Endodermal cell (in vitro differentiated cells): ENCODE measurements around the gene ID1. TPM values are rescaled to one million over a fixed set of nuclear protein-coding genes. Genes with fewer than 3 reads are reported as not detected.

Experiments used
- DNase-seq: peaks from one replicate; pipeline ENCODE4 v3.0.0-alpha.2; 2017
- H3K27ac ChIP-seq: 2 replicates; pipeline ENCODE4 v1.5.1; 2013; ENCODE audit warnings: mild to moderate bottlenecking, low read depth, low read length, moderate library complexity
- H3K27me3 ChIP-seq: 2 replicates; pipeline ENCODE4 v1.6.1; 2013; ENCODE audit warnings: mild to moderate bottlenecking, low read length, moderate library complexity; ENCODE audit not compliant: insufficient read depth, control insufficient read depth, poor library complexity, severe bottlenecking
- H3K36me3 ChIP-seq: 2 replicates; pipeline ENCODE4 v1.7.0; 2013; ENCODE audit warnings: mild to moderate bottlenecking, low read length, moderate library complexity; ENCODE audit not compliant: control insufficient read depth, insufficient read depth
- H3K4me1 ChIP-seq: one replicate; pipeline ENCODE4 v1.7.0; 2013; ENCODE audit warnings: low read length; ENCODE audit not compliant: control insufficient read depth, insufficient read depth
- H3K4me3 ChIP-seq: 2 replicates; pipeline ENCODE4 v1.5.1; 2013; ENCODE audit warnings: mild to moderate bottlenecking, low read length, moderate library complexity
- H3K9ac ChIP-seq: 2 replicates; pipeline ENCODE4 v1.6.1; 2013; ENCODE audit warnings: mild to moderate bottlenecking, low read length, moderate library complexity; ENCODE audit not compliant: poor library complexity, severe bottlenecking; ENCODE audit errors: extremely low read depth
- H3K9me3 ChIP-seq: 2 replicates; pipeline ENCODE4 v1.6.1; 2013; ENCODE audit warnings: mild to moderate bottlenecking, low read length, moderate library complexity; ENCODE audit not compliant: control insufficient read depth
- H3K27ac Mint-ChIP-seq: 2 replicates; pipeline ENCODE4 v1.8.0; 2020; ENCODE audit warnings: mixed read lengths
- H3K27me3 Mint-ChIP-seq: 2 replicates; pipeline ENCODE4 v1.8.0; 2021; ENCODE audit warnings: mild to moderate bottlenecking, mixed read lengths; ENCODE audit not compliant: insufficient read depth
- H3K36me3 Mint-ChIP-seq: 2 replicates; pipeline ENCODE4 v1.8.0; 2020; ENCODE audit warnings: low read depth, mixed read lengths
- H3K4me1 Mint-ChIP-seq: 2 replicates; pipeline ENCODE4 v1.8.0; 2020; ENCODE audit warnings: mixed read lengths
- H3K4me3 Mint-ChIP-seq: 2 replicates; pipeline ENCODE4 v1.8.0; 2020; ENCODE audit warnings: mild to moderate bottlenecking, moderate library complexity, mixed read lengths
- H3K9me3 Mint-ChIP-seq: 2 replicates; pipeline ENCODE4 v1.8.0; 2020; ENCODE audit warnings: mild to moderate bottlenecking, mixed read lengths
- WGBS, 2 experiments: methylation state at CpG; one replicate each; pipeline versions ENCODE4 v1.1.5 to v1.1.7; 2013; ENCODE audit warnings: missing lambda C conversion rate in 2 of 2, mixed read lengths in 1 of 2; ENCODE audit not compliant: insufficient coverage in 1 of 2, insufficient read length in 1 of 2; 5-methylcytosine and 5-hydroxymethylcytosine counted together
- total RNA-seq, 2 donors: library from RNA; stranded (reverse); fragmentation: NEBNext Ultra II Directional in 1 of 2; extraction: Animal tissue kit (Norgen Biotek cat#: 25700) in 1 of 2; gene quantifications; 2 replicates in 1 of 2; 3 replicates in 1 of 2; pipeline ENCODE4 v1.2.1, GENCODE V29; 2021
- TF ChIP-seq, protein P1 (sequence below): fragments of 200-600 bp; sonication (generic); conservative IDR thresholded peaks from 2 replicates; pipeline ENCODE4 v1.5.0; 2021; ENCODE audit warnings: antibody characterized with exemption, mild to moderate bottlenecking

Gene ID1
- total RNA-seq, 2 donors from 2014 or later: 380 to 447 TPM

DNA sequence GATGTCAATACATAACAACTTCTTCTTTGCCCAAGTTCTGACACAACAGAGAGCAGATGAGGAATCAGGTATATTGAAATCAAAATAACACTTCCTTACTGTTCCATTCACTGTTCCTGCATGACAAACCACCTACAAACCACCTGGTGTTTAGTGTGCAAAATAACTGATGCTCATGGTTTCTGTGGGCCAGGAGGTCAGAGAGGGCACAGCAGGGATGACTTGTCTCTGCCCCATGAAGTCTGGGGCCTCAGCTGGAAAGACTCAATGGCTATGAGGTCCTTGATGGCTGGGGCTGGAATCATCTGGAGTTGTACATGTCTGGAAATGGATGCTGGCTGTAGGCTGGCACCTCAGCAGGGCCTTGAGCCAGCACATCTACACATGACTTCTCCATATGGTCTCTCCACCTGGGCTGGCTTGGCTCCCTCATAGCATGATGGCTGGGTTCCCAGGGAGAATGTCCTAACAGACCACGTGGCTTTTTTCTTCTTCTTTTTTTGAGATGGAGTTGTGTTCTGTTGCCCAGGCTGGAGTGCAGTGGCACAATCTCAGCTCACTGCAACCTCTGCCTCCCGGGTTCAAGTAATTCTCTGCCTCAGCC is 25.2 kb downstream of the ID1 start:
- Mint-ChIP-seq H3K4me1 (no peaks in the 10 kb centered on the region), H3K27ac (no peak overlapping the region), H3K36me3 (no peaks in the 10 kb centered on the region), H3K4me3 (no peak overlapping the region), H3K27me3 (no peaks in the 10 kb centered on the region), H3K9me3 (no peaks in the 10 kb centered on the region)
- no peak overlapping the region for H3K9ac ChIP-seq
- H3K27ac ChIP-seq: no peak overlapping the region
- H3K4me1 ChIP-seq: no peaks in the 10 kb centered on the region
- H3K36me3 ChIP-seq: no peaks in the 10 kb centered on the region
- TF ChIP-seq, protein P1, sequence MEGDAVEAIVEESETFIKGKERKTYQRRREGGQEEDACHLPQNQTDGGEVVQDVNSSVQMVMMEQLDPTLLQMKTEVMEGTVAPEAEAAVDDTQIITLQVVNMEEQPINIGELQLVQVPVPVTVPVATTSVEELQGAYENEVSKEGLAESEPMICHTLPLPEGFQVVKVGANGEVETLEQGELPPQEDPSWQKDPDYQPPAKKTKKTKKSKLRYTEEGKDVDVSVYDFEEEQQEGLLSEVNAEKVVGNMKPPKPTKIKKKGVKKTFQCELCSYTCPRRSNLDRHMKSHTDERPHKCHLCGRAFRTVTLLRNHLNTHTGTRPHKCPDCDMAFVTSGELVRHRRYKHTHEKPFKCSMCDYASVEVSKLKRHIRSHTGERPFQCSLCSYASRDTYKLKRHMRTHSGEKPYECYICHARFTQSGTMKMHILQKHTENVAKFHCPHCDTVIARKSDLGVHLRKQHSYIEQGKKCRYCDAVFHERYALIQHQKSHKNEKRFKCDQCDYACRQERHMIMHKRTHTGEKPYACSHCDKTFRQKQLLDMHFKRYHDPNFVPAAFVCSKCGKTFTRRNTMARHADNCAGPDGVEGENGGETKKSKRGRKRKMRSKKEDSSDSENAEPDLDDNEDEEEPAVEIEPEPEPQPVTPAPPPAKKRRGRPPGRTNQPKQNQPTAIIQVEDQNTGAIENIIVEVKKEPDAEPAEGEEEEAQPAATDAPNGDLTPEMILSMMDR: no peak
- no peaks in the 10 kb centered on the region for H3K9me3 ChIP-seq
- no peak overlapping the region for H3K4me3 ChIP-seq
- no peak for DNase-seq
- WGBS, 2 experiments: 86 to 100% methylated on average over 1 to 2 of the region's 2 CpGs
- no peaks in the 10 kb centered on the region for H3K27me3 ChIP-seq

DNA sequence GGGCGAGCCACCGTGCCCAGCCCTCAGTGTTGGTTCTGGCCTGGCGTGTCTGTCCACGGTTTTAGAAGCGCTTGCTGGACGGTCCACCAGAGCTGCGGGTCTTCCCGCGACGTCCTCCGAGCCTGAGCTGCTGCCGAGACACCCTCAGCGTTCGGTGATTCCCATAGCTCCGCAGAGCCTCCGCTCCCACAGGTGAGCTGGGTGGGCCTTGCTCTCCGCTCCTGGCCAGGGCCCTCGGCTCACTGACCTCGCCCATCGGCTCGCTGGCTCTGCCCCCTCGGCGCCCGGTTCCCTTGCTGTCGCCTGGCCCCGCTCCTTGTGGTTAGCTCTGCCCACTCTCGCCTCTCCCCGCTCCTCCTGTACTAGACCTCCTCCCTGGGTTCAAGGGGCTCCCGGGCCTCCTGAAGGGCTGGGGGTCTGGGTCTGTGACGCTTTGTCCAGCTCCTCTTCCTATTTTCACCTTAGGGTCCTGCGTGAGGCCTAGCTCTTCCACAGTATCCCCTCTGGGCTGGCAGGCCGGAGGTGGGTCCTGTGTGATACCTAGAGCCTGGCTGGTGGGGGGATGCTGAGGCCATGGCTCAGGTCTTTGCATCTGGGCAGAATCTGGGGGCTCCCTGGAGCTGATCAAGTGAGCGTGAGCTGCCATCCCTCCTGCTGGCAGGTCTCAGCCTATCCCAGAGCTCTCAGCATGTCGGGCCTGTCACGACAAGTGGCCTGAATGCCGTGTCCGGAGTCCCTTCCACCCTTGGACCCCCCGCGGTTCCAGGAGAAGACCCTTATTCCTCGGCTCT is 27.7 kb downstream of the ID1 start:
- no peaks in the 10 kb centered on the region for H3K27me3 Mint-ChIP-seq
- no peaks in the 10 kb centered on the region for H3K4me1 Mint-ChIP-seq
- Histone ChIP-seq H3K27me3 (no peaks in the 10 kb centered on the region), H3K36me3 (no peaks in the 10 kb centered on the region), H3K9me3 (no peaks in the 10 kb centered on the region), H3K4me1 (no peaks in the 10 kb centered on the region), H3K27ac (no peak overlapping the region), H3K4me3 (no peak overlapping the region), H3K9ac (no peak overlapping the region)
- no peaks in the 10 kb centered on the region for H3K9me3 Mint-ChIP-seq
- no peak overlapping the region for H3K4me3 Mint-ChIP-seq
- H3K27ac Mint-ChIP-seq: peak overlapping the region; percentile 30
- no peaks in the 10 kb centered on the region for H3K36me3 Mint-ChIP-seq
- TF ChIP-seq, protein P1: no peak
- no peak for DNase-seq
- 93 to 95% methylated on average over 31 to 40 of the region's 40 CpGs for WGBS, 2 experiments

DNA sequence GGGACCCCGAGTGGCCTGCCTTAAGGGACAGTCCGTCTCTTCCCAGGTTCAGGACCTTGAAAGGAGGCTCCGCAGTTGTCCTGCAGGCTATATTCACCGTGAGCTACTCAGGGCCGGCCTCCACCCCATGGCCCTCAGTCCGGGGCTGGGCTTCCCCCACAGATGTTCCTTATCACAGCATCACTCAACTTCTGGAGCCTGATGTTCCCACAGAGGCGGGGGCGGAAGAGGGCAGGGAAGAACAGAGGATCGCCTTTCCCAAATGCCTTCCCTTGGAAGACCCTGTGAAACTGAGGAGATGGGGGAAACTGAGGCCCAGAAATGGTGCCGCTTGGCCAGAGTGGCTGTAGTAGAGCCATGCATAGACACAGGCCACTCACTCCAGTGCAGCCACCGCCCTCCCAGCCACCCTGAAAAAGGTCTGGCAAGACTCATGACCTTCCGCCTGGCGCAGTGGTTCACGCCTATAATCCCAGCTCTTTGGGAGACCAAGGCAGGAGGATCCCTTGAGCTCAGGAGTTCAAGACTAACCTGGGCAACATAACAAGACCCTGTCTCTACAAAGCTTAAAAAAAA is 28.3 kb downstream of the ID1 start:
- Mint-ChIP-seq H3K4me3 (no peak overlapping the region), H3K4me1 (no peaks in the 10 kb centered on the region), H3K27me3 (no peaks in the 10 kb centered on the region), H3K27ac (no peak overlapping the region), H3K9me3 (no peaks in the 10 kb centered on the region), H3K36me3 (no peaks in the 10 kb centered on the region)
- no peaks in the 10 kb centered on the region for H3K27me3 ChIP-seq
- H3K9me3 ChIP-seq: no peaks in the 10 kb centered on the region
- WGBS, 2 experiments: 95 to 97% methylated on average over 10 to 14 of the region's 14 CpGs
- H3K9ac ChIP-seq: no peak overlapping the region
- no peak for DNase-seq
- H3K27ac ChIP-seq: no peak overlapping the region
- TF ChIP-seq, protein P1: no peak
- H3K4me3 ChIP-seq: no peak overlapping the region
- no peaks in the 10 kb centered on the region for H3K4me1 ChIP-seq
- no peaks in the 10 kb centered on the region for H3K36me3 ChIP-seq
